HCT116 (cell line): Measurements from ENCODE around the gene CHCHD5. TPM values are rescaled to one million over a fixed set of nuclear protein-coding genes. Genes with fewer than 3 reads are reported as not detected.

Source experiments
- ATAC-seq: fragments of 200-7000 bp; cut with Tn5 transposase; 2 replicates; pipeline ENCODE4 v1.9.1; 2020; ENCODE audit warnings: mild to moderate bottlenecking, moderate library complexity
- BruUV-seq: library from RNA; stranded (reverse); fragments of 400-500 nt; replicated peaks from 2 replicates; lab custom pipeline; 2021; lab: Mats Ljungman, UMichigan
- CTCF ChIA-PET: fragments of 300-600 bp; sonication (Branson Sonifier 250); formaldehyde crosslinking; loops from one replicate; lab custom pipeline; 2021; ENCODE audit warnings: antibody characterized with exemption; lab: Charles Lee
- POLR2A ChIA-PET: fragments of 300-600, 350-600 bp; sonication (Branson Sonifier 250); formaldehyde crosslinking; loops from one replicate; lab custom pipeline; 2021; ENCODE audit warnings: antibody characterized with exemption; lab: Charles Lee
- RAD21 ChIA-PET, 2 experiments: fragments of 300-600 bp; sonication (Branson Sonifier 250); formaldehyde crosslinking; loops; one replicate each; lab custom pipeline; 2023; ENCODE audit warnings: low total read pairs in 2 of 2; ENCODE audit not compliant: uncharacterized antibody in 2 of 2, unreplicated experiment in 2 of 2, low non-redundant PET in 1 of 2; lab: Charles Lee
- DNase-seq: peaks from one replicate; pipeline ENCODE4 v3.0.0-alpha.2; 2010; ENCODE audit warnings: low read depth, low spot score
- H2AFZ ChIP-seq: fragments of 200-600 bp; shearing (Covaris generic), sonication (generic); 2 replicates; pipeline ENCODE4 v1.6.1; 2017; ENCODE audit warnings: low read depth, mixed run types, mixed read lengths, antibody characterized with exemption, low read length; ENCODE audit not compliant: poor library complexity, severe bottlenecking
- H3K27ac ChIP-seq: 2 replicates; pipeline ENCODE4 v1.5.1; 2012; ENCODE audit warnings: low read depth, low read length
- H3K27me3 ChIP-seq: fragments of 200-600 bp; sonication (generic); 2 replicates; pipeline ENCODE4 v1.6.1; 2016; ENCODE audit warnings: mixed run types, low read length, mixed read lengths; ENCODE audit not compliant: insufficient read depth
- H3K36me3 ChIP-seq, 2 experiments: fragments of 200-500 bp in 1 of 2; fragments of 200-600 bp in 1 of 2; sonication (Bioruptor generic) in 1 of 2; sonication (generic) in 1 of 2; 2 replicates each; pipeline versions ENCODE4 v1.5.1 to v1.6.1; 2014 to 2016; ENCODE audit warnings: low read length in 2 of 2, inconsistent platforms in 1 of 2, mixed read lengths in 1 of 2, mixed run types in 1 of 2; ENCODE audit not compliant: insufficient read depth in 2 of 2, control insufficient read depth in 1 of 2
- H3K4me1 ChIP-seq, 2 experiments: fragments of 200-600 bp in 1 of 2; sonication (generic) in 1 of 2; 2 replicates each; pipeline versions ENCODE4 v1.5.1 to v1.6.1; 2012 to 2017; ENCODE audit warnings: low read length in 2 of 2, inconsistent platforms in 1 of 2, mild to moderate bottlenecking in 1 of 2, mixed read lengths in 1 of 2, mixed run types in 1 of 2, moderate library complexity in 1 of 2; ENCODE audit not compliant: insufficient read depth in 2 of 2, control insufficient read depth in 1 of 2
- H3K4me2 ChIP-seq: fragments of 200-600 bp; sonication (generic); 2 replicates; pipeline ENCODE4 v1.6.1; 2017; ENCODE audit warnings: mixed run types, low read length, mixed read lengths
- H3K4me3 ChIP-seq, 2 experiments: fragments of 200-600 bp in 1 of 2; sonication (generic) in 1 of 2; replicated peaks in 1 of 2; 2 replicates each; pipeline ENCODE4 v1.5.1; 2011 to 2016; ENCODE audit warnings: low read length in 2 of 2, control low read depth in 1 of 2, low read depth in 1 of 2, mild to moderate bottlenecking in 1 of 2, mixed read lengths in 1 of 2, mixed run types in 1 of 2
- H3K79me2 ChIP-seq: fragments of 200-600 bp; sonication (generic); 2 replicates; pipeline ENCODE4 v1.6.1; 2017; ENCODE audit warnings: mild to moderate bottlenecking, mixed run types, low read length, moderate library complexity, mixed read lengths; ENCODE audit not compliant: insufficient read depth
- H3K9ac ChIP-seq: fragments of 200-600 bp; sonication (generic); 2 replicates; pipeline ENCODE4 v1.6.1; 2016; ENCODE audit warnings: low read length, mixed read lengths
- H3K9me2 ChIP-seq: fragments of 200-600 bp; sonication (generic), shearing (Covaris generic); 2 replicates; pipeline ENCODE4 v1.6.1; 2017; ENCODE audit warnings: mixed run types, mild to moderate bottlenecking, moderate library complexity; ENCODE audit not compliant: insufficient read depth
- H3K9me3 ChIP-seq, 2 experiments: fragments of 200-500 bp in 1 of 2; fragments of 200-600 bp in 1 of 2; sonication (Bioruptor generic) in 1 of 2; sonication (generic) in 1 of 2; 2 replicates each; pipeline ENCODE4 v1.6.1; 2014 to 2017; ENCODE audit warnings: low read length in 2 of 2, mixed read lengths in 2 of 2, inconsistent platforms in 1 of 2, low read depth in 1 of 2, mild to moderate bottlenecking in 1 of 2, mixed run types in 1 of 2, moderate library complexity in 1 of 2; ENCODE audit not compliant: control insufficient read depth in 1 of 2, insufficient read depth in 1 of 2
- H4K20me1 ChIP-seq: fragments of 200-600 bp; sonication (generic), shearing (Covaris generic); 2 replicates; pipeline ENCODE4 v1.6.1; 2017; ENCODE audit warnings: mixed run types, mild to moderate bottlenecking, moderate library complexity; ENCODE audit not compliant: insufficient read depth
- CTCF ChIP-seq, 3 experiments: fragments of 200-600 bp in 1 of 3; sonication (generic) in 1 of 3; IDR thresholded peaks in 2 of 3; conservative IDR thresholded peaks in 1 of 3; 2 replicates each; pipeline ENCODE4 v1.5.1; 2012 to 2017; ENCODE audit warnings: low read depth in 2 of 3, low read length in 2 of 3, antibody characterized with exemption in 1 of 3, borderline replicate concordance in 1 of 3, control low read depth in 1 of 3, mild to moderate bottlenecking in 1 of 3, mixed read lengths in 1 of 3, mixed run types in 1 of 3, moderate library complexity in 1 of 3; ENCODE audit not compliant: insufficient read depth in 1 of 3
- EZH2phosphoT487 ChIP-seq: fragments of 200-600 bp; IDR thresholded peaks from 2 replicates; pipeline ENCODE4 v1.6.1; 2018; ENCODE audit warnings: antibody characterized with exemption, borderline replicate concordance
- FOSL1 ChIP-seq: IDR thresholded peaks from 2 replicates; pipeline ENCODE4 v1.6.1; 2012; ENCODE audit warnings: low read depth
- SRF ChIP-seq: IDR thresholded peaks from 2 replicates; pipeline ENCODE4 v1.6.1; 2012; ENCODE audit warnings: low read depth
- YY1 ChIP-seq: IDR thresholded peaks from 2 replicates; pipeline ENCODE4 v1.6.1; 2011; ENCODE audit warnings: low read length, low read depth, moderate library complexity, mild to moderate bottlenecking; ENCODE audit not compliant: insufficient replicate concordance; ENCODE audit errors: extremely low read depth
- intact Hi-C: fragments of 100-400 bp; cut with micrococcal nuclease; formaldehyde crosslinking; loops from 2 replicates; pipeline ENCODE4 v1.10.0; 2022
- total RNA-seq: library from RNA; stranded (reverse); gene quantifications from one replicate; pipeline ENCODE4 v1.2.1, GENCODE V29; 2021; ENCODE audit not compliant: unreplicated experiment

The CHCHD5 gene
- total RNA-seq, 1 experiment from 2014 or later = 49.8 TPM

GRCh38 chr2:112579241-112579640 is 5.2 kb upstream of the CHCHD5 start:
- Histone ChIP-seq H4K20me1 (no peaks in the 10 kb centered on the region), H3K9ac (no peak overlapping the region), H3K4me1 (peaks cover 10 to 18% of the 10 kb centered on the region in 2 experiments), H3K27ac (no peak overlapping the region), H2AFZ (no peak overlapping the region), H3K9me2 (no peaks in the 10 kb centered on the region), H3K79me2 (peaks cover 11% of the 10 kb centered on the region; the same call in 1 of the 2 replicates), H3K36me3 (peaks cover 15 to 27% of the 10 kb centered on the region in 2 experiments; a peak in 3 of 4 replicates), H3K9me3 (no peaks in the 10 kb centered on the region), H3K4me2 (no peak overlapping the region)
- ATAC-seq = no peak
- no TSS peak for BruUV-seq
- intact Hi-C loops = loop anchor here (5.0 kb wide), 1 partner anchor 447 kb away; no protein-coding TSS in a partner anchor
- CTCF ChIA-PET = no interaction called here
- no peak for TF ChIP-seq YY1
- TF ChIP-seq CTCF (IDR thresholded peaks at IDR 0.05 in 2 of 3, conservative IDR thresholded peaks at IDR 0.05 in 1 of 3; ENCODE audit: borderline replicate concordance in 1 of 3, insufficient read depth in 1 of 3, low read depth in 2 of 3, low read length in 2 of 3) = no peak
- TF ChIP-seq, all 23 proteins: peak for 0
- Histone ChIP-seq H3K27me3 (no peaks in the 10 kb centered on the region), H3K4me3 (no peak overlapping the region)
- ChIA-PET RAD21 (no interaction called here), POLR2A (no interaction called here)
- no peak for DNase-seq

- TF ChIP-seq EZH2phosphoT487 = no peak
- no peak for TF ChIP-seq YY1
- TF ChIP-seq FOSL1 = no peak
- no peak for TF ChIP-seq SRF
- H3K4me2 ChIP-seq = no peak overlapping the region
- no peak overlapping the region for H3K27ac ChIP-seq
- POLR2A ChIA-PET = no interaction called here
- DNase-seq = no peak
- RAD21 ChIA-PET = no interaction called here
- CTCF ChIA-PET = no interaction called here
- intact Hi-C loops = loop anchor here (5.0 kb wide), 3 partner anchors 147 to 693 kb away; partner anchors contain the start of gene ZC3H8
- H3K4me3 ChIP-seq = no peak overlapping the region
- H4K20me1 ChIP-seq = no peaks in the 10 kb centered on the region
- no peak for ATAC-seq
- peaks cover 10 to 20% of the 10 kb centered on the region in 2 experiments for H3K4me1 ChIP-seq
- no peaks in the 10 kb centered on the region for H3K9me2 ChIP-seq
- no peak overlapping the region for H2AFZ ChIP-seq
- H3K79me2 ChIP-seq = peaks cover 10% of the 10 kb centered on the region; the same call in 1 of the 2 replicates
- H3K9me3 ChIP-seq = no peaks in the 10 kb centered on the region
- H3K27me3 ChIP-seq = no peaks in the 10 kb centered on the region
- no TSS peak for BruUV-seq
- H3K36me3 ChIP-seq = peaks cover 9 to 21% of the 10 kb centered on the region in 2 experiments; a peak in 3 of 4 replicates
- no peak overlapping the region for H3K9ac ChIP-seq
These were observed 4.3 kb upstream of the CHCHD5 start for GRCh38 chr2:112580084-112580483.
